ENCODE results near the gene CHCT1.

GRCh38 chr17:60436676-60437075 lies 14.4 kb downstream of the CHCT1 start:
- TF ChIP-seq MAX (IDR thresholded peaks at IDR 0.05) (no peak), TCF12 (IDR thresholded peaks at IDR 0.05; ENCODE audit: low read depth) (no peak), NFIC (IDR thresholded peaks at IDR 0.05) (no peak), EP300 (IDR thresholded peaks at IDR 0.05; ENCODE audit: borderline replicate concordance) (no peak), ZBTB7A (IDR thresholded peaks at IDR 0.05; ENCODE audit: low read depth) (no peak), CREB1 (IDR thresholded peaks at IDR 0.05; ENCODE audit: low read depth) (no peak)
- TF ChIP-seq, protein P1, sequence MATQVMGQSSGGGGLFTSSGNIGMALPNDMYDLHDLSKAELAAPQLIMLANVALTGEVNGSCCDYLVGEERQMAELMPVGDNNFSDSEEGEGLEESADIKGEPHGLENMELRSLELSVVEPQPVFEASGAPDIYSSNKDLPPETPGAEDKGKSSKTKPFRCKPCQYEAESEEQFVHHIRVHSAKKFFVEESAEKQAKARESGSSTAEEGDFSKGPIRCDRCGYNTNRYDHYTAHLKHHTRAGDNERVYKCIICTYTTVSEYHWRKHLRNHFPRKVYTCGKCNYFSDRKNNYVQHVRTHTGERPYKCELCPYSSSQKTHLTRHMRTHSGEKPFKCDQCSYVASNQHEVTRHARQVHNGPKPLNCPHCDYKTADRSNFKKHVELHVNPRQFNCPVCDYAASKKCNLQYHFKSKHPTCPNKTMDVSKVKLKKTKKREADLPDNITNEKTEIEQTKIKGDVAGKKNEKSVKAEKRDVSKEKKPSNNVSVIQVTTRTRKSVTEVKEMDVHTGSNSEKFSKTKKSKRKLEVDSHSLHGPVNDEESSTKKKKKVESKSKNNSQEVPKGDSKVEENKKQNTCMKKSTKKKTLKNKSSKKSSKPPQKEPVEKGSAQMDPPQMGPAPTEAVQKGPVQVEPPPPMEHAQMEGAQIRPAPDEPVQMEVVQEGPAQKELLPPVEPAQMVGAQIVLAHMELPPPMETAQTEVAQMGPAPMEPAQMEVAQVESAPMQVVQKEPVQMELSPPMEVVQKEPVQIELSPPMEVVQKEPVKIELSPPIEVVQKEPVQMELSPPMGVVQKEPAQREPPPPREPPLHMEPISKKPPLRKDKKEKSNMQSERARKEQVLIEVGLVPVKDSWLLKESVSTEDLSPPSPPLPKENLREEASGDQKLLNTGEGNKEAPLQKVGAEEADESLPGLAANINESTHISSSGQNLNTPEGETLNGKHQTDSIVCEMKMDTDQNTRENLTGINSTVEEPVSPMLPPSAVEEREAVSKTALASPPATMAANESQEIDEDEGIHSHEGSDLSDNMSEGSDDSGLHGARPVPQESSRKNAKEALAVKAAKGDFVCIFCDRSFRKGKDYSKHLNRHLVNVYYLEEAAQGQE (IDR thresholded peaks at IDR 0.05; ENCODE audit: low read depth), result no peak
